Thyroid gland (tissue), 4 donors: Measurements from ENCODE around the gene CERK. TPM values are rescaled to one million over a fixed set of nuclear protein-coding genes. Genes with fewer than 3 reads are reported as not detected.
A peak's percentile ranks its signal among the peaks of the same experiment; 100 is the strongest.
"Not testable (repeated sequence)": the region's sequence is repeated elsewhere in the genome, so short reads cannot be mapped to it uniquely, and the experiment has no call there.

Experiments used
- DNase-seq, 2 donors: peaks; one replicate each; pipeline ENCODE4 v3.0.0-alpha.2; 2019
- H3K27ac ChIP-seq, 3 donors: fragments of 200-600 bp; sonication (generic); 1 replicate in 2 of 3; 2 replicates in 1 of 3; pipeline ENCODE4 v1.5.1; 2016 to 2019; ENCODE audit warnings: mild to moderate bottlenecking in 1 of 3, moderate library complexity in 1 of 3
- H3K27me3 ChIP-seq: fragments of 200-600 bp; sonication (generic); one replicate; pipeline ENCODE4 v1.5.1; 2019
- H3K36me3 ChIP-seq, 2 donors: fragments of 200-600 bp; sonication (generic); one replicate each; pipeline ENCODE4 v1.5.1; 2016 to 2019
- H3K4me1 ChIP-seq, 2 donors: fragments of 200-600 bp; sonication (generic); one replicate each; pipeline ENCODE4 v1.5.1; 2017 to 2019
- H3K4me3 ChIP-seq, 3 donors: fragments of 200-600 bp; sonication (generic); replicated peaks in 1 of 3; 1 replicate in 2 of 3; 2 replicates in 1 of 3; pipeline ENCODE4 v1.5.1; 2016; ENCODE audit warnings: mild to moderate bottlenecking in 1 of 3
- H3K9me3 ChIP-seq: fragments of 200-600 bp; sonication (generic); one replicate; pipeline ENCODE4 v1.5.1; 2017
- CTCF ChIP-seq, 6 experiments: fragments of 200-600 bp in 3 of 6; fragments of 450-650 bp in 3 of 6; sonication (generic) in 3 of 6; IDR thresholded peaks; one replicate each; pipeline ENCODE4 v1.5.1; 2016 to 2019; ENCODE audit warnings: antibody characterized with exemption in 6 of 6, mild to moderate bottlenecking in 2 of 6, inconsistent platforms in 1 of 6, moderate library complexity in 1 of 6
- POLR2A ChIP-seq, 2 donors: fragments of 450-650 bp; IDR thresholded peaks; one replicate each; pipeline ENCODE4 v1.6.1; 2017; ENCODE audit warnings: antibody characterized with exemption in 2 of 2, mild to moderate bottlenecking in 2 of 2, moderate library complexity in 1 of 2
- WGBS, 2 donors: methylation state at CpG; one replicate each; pipeline ENCODE4 v1.1.5; 2017; 5-methylcytosine and 5-hydroxymethylcytosine counted together
- intact Hi-C: fragments of 100-400 bp; cut with DNase I; formaldehyde crosslinking; loops from one replicate; pipeline ENCODE4 v1.15.1; 2023
- total RNA-seq, 4 donors: library from RNA; depleted of rRNA; stranded (reverse); fragments of >200 nt; gene quantifications; one replicate each; pipeline ENCODE4 v1.2.3, GENCODE V29; 2016

CERK gene
- total RNA-seq = 10 to 100 TPM; 74.6 to 84.7 (median 81.5) TPM

GRCh38 chr22:46737976-46738646, at the start of gene CERK:
TSS of gene CERK (minus strand) at chr22:46738252. CDS start at chr22:46738148, 104 bp downstream.
- peak; percentile 23 to 70 for TF ChIP-seq POLR2A (IDR thresholded peaks at IDR 0.05)
- no peak for TF ChIP-seq CTCF (IDR thresholded peaks at IDR 0.05)
- no peaks in the 10 kb centered on the region for H3K36me3 ChIP-seq
- peak within 1 kb of the TSS; percentile 52 to 72 (median 63) for H3K4me3 ChIP-seq
- DNase-seq = peak; percentile 77 to 79
- no peaks in the 10 kb centered on the region for H3K9me3 ChIP-seq
- no peaks in the 10 kb centered on the region for H3K27me3 ChIP-seq
- intact Hi-C loops = loop anchor here (5.0 kb wide), 1 partner anchor 161 kb away; no protein-coding TSS in a partner anchor
- H3K4me1 ChIP-seq = peaks cover 51 to 52% of the 10 kb centered on the region in 2 donors
- peak within 1 kb of the TSS; percentile 82 to 92 (median 90) for H3K27ac ChIP-seq
- WGBS, 2 donors = 0% methylated on average over 8 of the region's 99 CpGs

DNA sequence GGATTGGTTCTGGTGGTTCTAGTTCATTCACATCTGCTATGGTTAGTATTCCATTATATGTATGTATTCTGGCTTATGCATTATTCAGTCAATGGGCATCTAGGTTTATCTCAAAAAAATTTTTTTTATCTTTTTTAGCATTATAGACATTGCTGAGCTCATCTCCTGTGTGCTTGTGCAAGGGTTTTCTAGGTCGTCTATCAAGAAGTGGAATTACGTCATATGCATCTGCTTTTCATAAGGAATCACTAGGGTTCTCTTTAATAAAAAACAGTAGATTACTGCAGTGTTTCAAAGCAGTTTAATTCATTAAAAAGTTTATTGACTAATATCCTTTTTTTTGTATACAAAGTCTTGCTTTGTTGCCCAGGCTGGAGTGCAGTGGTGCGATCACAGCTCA, 45.7 kb upstream of the CERK start:
- Histone ChIP-seq H3K27me3 (no peaks in the 10 kb centered on the region), H3K4me1 (peaks cover 3 to 11% of the 10 kb centered on the region in 2 donors), H3K36me3 (no peaks in the 10 kb centered on the region), H3K27ac (no peak overlapping the region), H3K4me3 (no peak overlapping the region), H3K9me3 (no peaks in the 10 kb centered on the region)
- intact Hi-C loops = no loop called here
- WGBS, 2 donors = 89 to 90% methylated on average over 3 of the region's 3 CpGs
- DNase-seq = no peak
- TF ChIP-seq CTCF (IDR thresholded peaks at IDR 0.05) (no peak), POLR2A (IDR thresholded peaks at IDR 0.05) (no peak)

DNA sequence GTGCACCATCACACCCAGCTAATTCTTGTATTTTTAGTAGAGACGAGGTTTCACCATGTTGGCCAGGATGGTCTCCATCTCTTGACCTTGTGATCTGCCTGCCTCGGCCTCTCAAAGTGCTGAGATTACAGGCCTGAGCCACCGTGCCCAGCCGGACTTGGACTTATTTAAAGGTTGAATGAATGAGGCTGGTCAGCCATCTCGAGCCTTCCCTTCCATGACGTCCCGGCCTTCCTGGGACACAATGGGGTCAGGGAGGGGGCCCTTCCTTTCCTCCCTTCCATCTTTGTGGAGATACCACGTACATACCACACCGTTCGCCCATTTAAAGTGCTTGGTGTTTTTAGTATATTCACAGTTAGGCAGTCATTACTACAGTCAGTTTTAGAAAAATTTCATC, 44.1 kb upstream of the CERK start:
- H3K36me3 ChIP-seq, H3K4me3 ChIP-seq, H3K27ac ChIP-seq, intact Hi-C loops, DNase-seq, H3K27me3 ChIP-seq, H3K9me3 ChIP-seq: not testable (repeated sequence)
- peaks cover 6 to 19% of the 10 kb centered on the region in 2 donors for H3K4me1 ChIP-seq
- 91 to 96% methylated on average over 10 of the region's 10 CpGs for WGBS, 2 donors

- peaks cover 9 to 28% of the 10 kb centered on the region in 2 donors for H3K4me1 ChIP-seq
- no peak for DNase-seq
- WGBS, 2 donors = 92 to 98% methylated on average over 9 of the region's 9 CpGs
- H3K36me3 ChIP-seq = no peaks in the 10 kb centered on the region
- no peak overlapping the region for H3K4me3 ChIP-seq
- no peak for TF ChIP-seq POLR2A (IDR thresholded peaks at IDR 0.05)
- no peak for TF ChIP-seq CTCF (IDR thresholded peaks at IDR 0.05)
- H3K27ac ChIP-seq = no peak overlapping the region
- intact Hi-C loops = no loop called here
- H3K9me3 ChIP-seq = no peaks in the 10 kb centered on the region
- H3K27me3 ChIP-seq = no peaks in the 10 kb centered on the region
Measured at GRCh38 chr22:46781291-46781690, 43.2 kb upstream of the CERK start.

DNA sequence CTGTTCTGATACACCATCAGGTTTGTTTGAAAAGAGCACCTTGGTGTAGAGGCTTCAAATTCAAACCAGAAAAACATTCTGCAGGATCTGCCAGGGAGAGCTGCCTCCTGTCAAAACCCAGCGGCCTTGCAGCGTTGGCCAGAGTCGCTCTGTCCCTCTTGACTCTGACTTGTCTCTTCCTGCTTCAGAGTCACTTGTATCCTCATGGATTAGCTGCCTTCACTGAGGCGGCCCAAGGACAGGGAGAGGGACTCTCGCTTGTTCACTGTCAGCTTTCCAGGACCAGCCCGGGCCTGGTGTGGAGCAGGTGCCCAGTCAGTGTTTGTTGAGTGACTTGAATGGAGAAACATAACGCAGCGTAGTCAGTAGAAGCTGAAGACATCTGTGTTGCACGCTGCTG, 42.4 kb upstream of the CERK start:
- Histone ChIP-seq H3K36me3 (no peaks in the 10 kb centered on the region), H3K27me3 (no peaks in the 10 kb centered on the region), H3K4me1 (peaks cover 9 to 36% of the 10 kb centered on the region in 2 donors), H3K4me3 (no peak overlapping the region), H3K9me3 (no peaks in the 10 kb centered on the region), H3K27ac (no peak overlapping the region)
- peak; percentile 36 to 49 for DNase-seq
- intact Hi-C loops = no loop called here
- WGBS, 2 donors = 69 to 70% methylated on average over 7 to 9 of the region's 9 CpGs
- TF ChIP-seq CTCF (IDR thresholded peaks at IDR 0.05) (no peak), POLR2A (IDR thresholded peaks at IDR 0.05) (no peak)
